Stimulated activated CD8-positive, alpha-beta memory T cell treated with anti-CD3 and anti-CD28 coated beads, Interleukin-2, amount 100 ng/mL, for 48 hours (primary cell): ENCODE results near the gene SH3RF1.

Experiments
- DNase-seq, 2 donors: peaks; one replicate each; pipeline ENCODE4 v3.0.0-alpha.2; 2020; ENCODE audit warnings: low read depth in 2 of 2

SH3RF1 gene

DNA sequence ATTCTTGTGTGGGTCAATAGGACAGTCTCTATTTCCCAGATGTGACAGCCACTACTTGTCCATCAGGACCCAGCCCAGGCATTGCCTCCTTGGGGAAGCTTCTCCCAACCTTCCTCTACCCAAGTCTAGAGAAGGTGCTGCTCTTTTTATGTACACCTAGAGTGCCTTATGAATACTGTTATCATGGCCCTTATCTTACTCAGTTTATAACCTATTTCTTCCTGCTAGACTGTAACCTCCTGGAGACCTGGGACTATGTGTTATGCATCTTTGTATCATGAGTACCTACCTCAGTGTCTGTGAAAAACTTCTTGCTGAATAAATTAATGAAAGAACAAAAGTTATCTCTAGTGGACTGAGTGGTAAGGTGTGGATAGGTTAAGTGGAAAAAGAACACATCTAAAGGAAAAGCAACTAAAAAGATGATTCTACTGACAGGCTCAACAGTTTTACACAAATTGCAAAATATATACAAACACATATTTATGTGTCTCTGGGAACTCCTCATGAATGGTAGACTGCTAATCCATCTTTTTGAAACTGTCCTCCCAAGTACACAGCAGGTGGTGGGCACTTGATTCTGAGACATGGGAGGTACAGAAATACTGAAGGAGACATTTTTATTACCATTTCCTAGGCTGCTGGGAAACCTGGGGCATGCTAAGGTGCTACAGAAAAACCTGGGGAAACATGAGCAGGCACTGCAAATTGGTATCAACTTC lies 106.6 kb downstream of the SH3RF1 start:
- no peak for DNase-seq

DNA sequence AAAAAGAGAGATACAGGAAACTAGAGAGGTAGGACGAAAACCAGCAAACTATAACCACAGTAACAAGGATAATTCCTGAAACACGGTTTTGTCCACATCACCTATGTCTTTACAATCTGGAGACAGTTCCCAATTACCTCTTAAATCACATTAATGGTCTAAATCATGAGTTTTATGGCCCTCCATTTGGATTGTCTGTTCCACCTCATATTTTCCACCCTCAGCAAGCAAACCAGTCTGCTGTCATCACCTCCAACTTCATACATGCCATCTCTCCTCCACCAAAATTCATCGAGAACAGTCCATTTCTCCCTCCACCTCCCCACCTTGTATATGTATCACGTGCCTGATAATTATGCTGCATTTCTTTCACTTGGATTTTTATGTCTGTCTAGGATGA lies 107.3 kb downstream of the SH3RF1 start:
- no peak for DNase-seq

DNA sequence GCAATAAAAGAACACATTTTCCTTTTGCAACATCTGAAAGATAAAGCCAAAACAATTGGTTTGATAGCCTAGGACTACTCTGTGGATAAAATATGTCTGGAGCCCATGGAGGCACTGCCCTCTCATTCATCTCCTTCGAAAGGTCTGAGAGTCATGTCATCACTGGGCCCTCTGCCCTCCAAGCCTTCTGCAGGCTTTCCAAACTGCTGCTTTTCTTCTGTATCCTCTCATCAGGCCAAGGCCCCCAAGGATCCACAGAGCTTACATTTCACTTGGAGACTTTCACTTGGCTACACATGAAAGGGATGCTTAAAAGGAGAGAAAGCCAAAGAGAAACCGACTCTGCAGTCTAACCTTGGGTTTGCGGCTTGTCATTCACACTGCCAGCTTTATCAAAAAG lies 109.9 kb downstream of the SH3RF1 start:
- no peak for DNase-seq

DNA sequence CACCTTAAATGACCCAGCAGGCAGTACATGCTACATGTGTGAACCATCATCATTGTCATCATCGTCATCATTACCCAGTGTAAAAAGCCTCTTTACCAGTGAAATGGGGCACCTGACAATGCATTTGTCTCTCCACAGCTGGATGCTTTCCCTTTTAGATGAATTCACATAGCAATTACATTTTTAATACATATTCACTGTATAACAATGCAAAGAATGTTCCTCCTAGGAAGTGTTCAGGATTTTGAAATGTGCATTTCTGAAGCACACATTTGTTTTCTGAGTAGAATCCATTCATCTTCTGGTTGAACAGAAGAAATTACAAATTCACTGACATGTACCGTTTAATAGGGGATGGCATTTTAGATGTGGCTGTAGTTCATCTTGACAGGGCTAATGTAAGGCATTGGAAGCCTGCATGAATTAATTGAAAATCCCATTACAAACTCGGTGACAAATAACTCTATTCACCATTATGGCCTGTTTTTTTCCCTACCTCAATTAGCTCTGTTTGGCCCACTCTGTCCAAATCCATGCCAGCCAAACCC lies 111.1 kb downstream of the SH3RF1 start:
- DNase-seq = no peak

DNA sequence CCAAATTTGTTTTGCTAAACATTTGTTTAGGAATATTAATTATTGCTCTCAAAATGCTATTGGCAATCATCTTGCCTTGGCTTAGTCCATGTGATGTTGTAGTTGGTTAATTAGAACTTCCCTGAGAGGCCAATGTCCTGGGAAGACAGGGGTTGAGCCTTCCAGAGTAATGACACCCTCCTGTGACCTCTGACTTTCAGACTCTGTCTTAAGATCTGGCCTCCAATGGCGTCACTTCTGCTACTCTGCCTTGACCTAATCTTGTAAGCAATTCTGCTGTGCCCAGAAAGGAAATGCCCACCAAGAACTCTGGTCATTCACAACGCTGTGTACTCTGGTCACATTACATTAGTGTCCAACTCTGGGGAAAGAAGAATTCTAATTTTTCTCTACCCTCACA lies 111.9 kb downstream of the SH3RF1 start:
- no peak for DNase-seq

DNA sequence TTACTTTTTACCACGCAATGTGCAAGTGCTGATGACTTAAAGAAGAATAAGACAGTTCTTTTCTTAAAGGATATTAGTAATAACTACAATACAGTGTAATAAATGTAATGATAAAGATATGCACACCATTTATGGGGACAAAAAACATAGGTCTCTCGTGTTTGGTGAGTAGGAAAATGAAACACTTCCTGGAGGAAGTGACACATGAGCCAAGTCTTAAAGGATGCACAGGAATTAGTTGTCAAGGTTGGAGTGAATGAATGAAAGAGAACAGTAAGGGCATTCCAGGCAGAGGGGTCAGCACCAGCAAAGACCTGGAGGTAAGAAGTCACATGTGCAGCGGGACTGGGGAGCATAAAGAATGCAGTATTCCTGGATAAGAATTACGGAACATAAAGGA lies 112.7 kb downstream of the SH3RF1 start:
- no peak for DNase-seq

DNA sequence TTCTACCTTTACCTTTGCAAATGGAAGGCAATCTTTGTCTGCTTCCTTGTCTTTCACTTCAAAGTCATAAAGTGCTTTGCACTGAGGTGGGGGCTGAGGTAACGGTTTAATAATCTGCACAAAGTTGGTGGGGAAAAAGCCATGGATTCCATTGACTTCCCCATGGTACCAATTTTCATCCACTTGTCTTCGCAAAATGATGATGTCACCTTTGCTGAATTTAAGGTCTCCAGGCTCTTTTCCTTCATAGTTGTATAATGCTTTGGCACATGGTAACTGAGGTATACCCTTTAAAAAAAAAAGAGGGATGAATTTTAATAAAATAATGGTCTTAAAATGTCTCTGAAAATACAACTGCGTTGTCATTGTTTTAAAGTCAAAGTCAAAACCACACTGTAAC lies 114.4 kb downstream of the SH3RF1 start:
- no peak for DNase-seq

DNA sequence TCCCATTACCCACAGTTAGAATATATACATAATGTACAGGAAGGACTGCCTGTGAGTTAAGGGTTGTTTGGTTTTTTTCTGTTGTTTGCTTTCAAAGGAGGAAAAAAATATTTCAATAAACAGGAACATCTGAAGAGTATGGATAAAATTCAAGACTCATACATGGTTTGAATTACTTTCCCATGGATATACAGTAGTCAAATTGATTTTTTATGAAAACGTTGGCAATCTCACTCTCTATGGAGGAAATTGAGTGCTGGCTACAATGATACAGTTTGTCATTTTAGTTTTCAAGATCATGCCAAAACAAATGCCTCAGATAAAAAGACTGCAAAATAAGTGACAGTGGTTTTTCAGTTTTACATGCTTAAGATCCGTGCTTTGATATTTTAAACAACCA lies 116.6 kb downstream of the SH3RF1 start:
- DNase-seq = no peak

DNA sequence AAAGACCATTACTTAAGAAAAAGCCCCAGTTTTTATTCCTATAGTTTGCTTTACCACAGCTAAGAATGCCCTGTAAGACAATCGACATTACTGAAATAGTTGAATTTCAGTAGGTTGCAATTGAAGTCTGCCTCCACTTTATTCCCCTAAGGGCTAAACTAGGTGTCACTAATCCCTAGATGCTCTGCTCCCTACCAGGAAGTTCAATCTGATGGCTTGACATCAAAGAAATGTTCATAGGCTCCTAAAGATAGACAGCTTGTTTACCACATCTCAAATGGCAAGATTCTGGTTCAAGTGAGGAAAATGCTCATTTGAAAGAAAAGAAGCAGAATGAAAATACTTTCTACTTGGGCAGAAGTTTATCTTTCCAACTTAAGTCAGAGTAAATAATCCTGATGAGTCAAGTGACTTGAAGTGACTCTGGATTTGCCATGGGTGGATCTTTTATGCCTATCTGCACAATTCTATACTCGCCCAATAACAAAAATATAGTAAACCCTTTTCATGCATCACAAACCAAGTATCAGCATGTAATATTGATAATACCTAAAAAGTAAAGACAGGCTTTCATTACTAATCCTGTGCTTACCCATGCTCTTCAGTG lies 117.2 kb downstream of the SH3RF1 start:
- DNase-seq = no peak

DNA sequence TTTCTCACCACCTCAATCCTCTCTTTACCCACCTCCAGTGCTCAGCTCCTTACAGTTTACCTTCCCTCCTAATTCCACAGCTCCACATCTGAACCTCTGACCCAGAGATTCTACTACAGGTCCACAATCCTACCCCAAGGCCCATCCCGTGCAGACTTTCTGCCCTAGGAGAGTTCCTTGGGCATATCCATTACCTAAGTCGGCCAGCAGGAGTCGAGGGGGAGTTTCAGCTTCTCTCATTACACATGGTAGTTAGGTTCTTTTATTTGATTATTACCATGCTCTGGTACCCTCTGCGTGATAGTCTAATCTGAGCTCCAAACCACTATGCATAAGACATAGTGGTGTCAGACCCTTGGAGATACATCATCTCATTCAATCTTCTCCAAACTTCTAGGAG lies 117.9 kb downstream of the SH3RF1 start:
- no peak for DNase-seq

DNA sequence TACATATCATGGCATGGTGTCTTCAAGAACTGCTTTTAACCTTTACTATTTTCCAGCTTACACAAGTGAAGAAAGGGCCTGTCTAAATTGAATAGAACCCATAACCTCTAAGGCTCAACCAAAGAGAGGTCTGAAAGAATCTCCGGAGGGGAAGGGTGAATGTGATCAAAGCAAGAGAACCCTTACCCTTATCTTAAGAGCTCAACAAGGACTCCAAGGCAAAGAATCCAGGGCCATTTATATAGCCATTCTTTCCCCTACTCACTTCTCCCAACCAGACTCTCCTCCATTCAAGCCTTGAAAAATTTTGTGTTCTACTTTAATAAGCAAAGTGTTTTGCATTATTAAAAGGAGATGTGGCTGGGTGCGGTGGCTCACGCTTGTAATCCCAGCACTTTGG lies 118.7 kb downstream of the SH3RF1 start:
- no peak for DNase-seq

DNA sequence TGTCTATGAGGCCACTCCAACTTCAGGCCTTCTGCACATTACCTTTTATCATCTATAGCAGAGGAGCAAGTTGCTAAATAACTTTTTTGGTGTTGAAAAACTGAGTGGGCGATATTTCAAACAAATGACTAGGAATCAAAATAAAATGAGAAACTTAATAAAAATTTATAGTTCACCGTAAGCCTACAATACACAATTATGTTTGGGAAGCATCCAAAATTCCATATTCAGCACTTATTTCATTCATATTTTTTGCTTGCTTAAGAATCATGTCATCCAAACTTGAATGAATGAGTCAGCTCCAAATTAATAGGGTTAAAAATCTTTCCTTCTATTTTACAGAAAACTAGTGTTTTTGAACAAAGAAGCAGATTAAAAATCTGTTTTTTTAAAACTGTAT lies 119.1 kb downstream of the SH3RF1 start:
- no peak for DNase-seq

DNA sequence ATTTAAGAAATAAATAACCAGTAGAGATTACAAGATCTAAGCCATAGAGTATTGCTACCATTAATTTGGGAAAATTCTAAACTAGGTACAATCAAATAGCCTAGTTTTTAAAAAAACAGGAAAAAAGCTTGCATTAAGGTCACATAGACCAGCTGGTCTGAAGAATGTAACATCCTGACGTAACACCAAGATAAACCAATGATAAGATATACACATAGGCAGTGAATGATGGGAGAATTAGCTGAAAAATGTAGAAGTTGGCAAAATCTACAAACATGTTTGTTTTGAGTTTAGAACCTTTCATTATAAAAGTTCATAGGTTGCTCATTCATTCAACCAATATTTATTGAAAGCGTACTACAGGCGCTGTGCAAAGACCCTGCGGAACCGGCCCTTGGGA lies 120.0 kb downstream of the SH3RF1 start:
- no peak for DNase-seq

DNA sequence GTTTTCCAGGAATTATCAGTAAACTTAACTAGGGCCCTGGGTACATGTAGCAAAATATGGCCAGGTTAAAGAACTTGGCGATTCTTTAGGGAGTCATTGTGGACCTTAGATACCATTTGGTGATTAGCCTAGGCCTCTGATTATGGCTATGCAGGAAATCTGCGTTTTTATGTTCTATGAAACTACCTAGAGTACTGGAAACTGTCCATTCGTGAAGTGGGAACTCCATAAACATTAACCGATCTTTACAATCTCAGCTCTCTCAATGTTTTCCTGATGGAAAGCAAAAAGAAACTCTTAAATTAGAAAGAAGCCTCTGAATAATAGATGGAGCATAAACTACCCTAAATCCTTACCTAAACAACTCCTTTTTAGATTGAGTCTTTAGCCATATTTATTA lies 121.9 kb downstream of the SH3RF1 start:
- DNase-seq = no peak

DNA sequence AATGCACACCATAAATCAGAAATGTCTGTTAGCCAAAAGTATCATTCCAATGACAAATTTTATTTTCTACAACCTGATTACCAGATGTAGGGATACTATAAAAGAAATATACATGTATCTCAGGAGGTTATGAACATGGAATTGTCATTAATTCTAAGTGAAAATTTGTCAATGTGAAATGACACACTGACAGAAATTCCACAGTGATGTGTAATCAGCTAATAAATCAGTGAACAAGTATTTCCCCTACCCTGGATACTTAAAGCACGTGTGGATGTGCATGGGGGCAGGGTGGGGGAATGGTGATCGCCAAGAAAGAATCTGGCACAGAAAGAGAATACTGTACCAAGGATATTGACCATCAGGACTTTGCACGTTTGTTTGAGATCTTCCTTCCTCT lies 123.6 kb downstream of the SH3RF1 start:
- no peak for DNase-seq

DNA sequence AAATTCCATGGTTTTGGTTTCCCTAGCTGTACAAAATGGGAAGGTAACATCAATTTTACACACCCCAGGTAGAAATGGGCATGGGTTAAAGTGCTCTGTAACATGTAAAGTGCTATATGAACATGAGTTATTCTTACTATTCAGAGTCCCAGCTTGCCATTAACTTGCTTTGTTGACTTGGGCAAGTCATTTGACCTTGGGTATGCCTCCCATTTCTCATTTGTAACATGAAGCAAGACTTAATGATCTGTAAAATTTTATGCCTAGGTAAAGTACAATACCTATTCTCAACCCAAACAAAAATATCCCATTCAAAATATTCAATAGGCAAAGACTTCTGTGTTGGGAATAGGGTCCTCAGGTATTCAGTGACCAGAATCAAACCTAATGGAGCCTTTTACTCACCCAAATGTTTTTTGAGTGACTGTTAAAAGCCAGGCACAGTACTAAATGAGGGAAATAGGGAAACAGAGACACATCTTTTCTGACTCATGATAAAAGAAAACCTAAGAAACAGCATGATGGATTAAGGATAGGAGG lies 126.6 kb downstream of the SH3RF1 start:
- no peak for DNase-seq

DNA sequence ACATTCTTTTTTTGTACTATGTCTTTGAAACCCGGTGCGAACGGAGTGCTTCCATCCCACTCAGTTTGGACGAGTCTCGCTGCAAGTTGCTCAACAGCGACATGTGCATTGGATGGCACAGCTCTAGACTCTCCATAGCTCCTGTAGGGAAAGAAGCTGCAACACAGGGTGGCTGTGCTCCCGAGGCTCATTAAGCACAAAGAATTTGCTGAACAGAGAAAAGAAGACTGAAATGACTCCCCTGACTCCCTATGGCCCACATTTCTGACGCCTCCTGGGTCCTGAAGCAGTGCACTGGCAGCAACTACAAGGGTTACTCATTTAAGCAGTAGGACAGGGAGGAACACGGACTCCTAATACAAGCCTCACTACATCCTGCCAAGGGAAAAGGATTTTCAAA lies 127.4 kb downstream of the SH3RF1 start:
- no peak for DNase-seq

DNA sequence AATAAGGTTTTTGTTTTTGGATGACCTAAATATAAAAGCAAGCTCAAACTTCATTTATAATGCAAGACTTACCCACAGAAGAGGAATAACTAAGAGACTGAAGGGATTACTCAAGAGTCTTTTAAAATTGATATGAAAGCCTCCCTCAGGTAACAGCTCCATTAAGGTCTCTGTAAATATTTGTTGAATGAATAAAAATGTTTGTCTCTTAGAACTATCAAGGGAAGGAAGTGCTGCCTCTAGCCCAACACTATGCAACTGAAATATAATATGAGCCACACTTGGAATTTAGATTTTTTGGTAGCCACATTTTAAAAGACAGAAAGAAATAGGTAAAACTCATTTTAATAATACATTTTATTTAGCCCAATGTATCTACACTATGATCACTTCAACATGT lies 127.8 kb downstream of the SH3RF1 start:
- DNase-seq = no peak

DNA sequence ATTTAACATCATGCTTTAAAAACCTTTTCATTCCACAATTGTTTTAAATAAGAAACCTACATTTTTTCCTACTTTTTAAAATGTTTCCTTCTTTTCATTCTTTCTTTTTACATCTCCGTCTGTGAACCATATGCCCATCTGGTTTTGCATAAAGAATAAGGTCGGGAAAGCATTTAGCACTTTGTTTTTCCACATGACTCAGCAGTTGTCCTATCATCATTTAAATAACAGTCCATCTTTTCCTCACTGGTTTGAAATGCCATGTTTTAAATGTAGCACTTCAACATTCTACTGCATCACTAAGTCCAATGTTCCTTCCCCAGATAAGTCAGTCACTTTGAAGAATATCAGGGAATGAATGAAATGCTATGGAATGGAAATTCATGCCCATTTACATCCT lies 128.4 kb downstream of the SH3RF1 start:
- DNase-seq = no peak

DNA sequence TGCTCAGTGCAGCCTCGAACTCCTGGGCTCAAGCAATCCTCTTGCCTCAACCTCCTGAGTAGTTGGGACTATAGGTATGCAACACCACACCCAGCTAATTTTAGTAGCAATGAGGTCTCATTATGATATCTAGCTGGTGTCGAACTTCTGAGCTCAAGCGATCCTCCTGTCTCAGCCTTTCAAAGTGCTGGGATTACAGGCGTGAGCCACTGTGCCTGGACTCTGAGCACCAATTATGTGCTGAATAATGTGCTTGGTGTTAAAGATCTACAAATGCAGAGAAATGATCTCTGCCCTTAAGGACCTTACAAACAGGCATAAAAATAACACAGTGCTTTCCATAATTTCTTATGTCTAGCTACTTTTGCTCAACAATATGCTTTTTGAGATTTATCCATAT lies 131.7 kb downstream of the SH3RF1 start:
- DNase-seq = no peak

DNA sequence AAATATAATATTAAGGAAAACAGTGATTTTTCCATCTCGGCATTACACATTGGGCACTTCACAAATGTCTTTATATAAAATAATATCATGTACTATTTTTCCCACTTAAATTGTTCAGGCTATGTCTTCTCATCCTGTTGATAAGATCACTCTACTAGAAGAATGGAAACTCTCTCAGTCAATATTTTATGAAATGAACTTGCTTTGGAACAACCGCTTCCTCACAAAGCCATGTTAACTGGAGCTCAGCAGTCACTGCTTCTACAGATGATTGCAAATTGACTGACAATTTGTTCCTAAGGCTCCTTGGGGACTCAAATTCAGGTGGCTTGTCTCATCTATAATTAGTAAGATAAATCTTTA lies 133.2 kb downstream of the SH3RF1 start:
- no peak for DNase-seq

DNA sequence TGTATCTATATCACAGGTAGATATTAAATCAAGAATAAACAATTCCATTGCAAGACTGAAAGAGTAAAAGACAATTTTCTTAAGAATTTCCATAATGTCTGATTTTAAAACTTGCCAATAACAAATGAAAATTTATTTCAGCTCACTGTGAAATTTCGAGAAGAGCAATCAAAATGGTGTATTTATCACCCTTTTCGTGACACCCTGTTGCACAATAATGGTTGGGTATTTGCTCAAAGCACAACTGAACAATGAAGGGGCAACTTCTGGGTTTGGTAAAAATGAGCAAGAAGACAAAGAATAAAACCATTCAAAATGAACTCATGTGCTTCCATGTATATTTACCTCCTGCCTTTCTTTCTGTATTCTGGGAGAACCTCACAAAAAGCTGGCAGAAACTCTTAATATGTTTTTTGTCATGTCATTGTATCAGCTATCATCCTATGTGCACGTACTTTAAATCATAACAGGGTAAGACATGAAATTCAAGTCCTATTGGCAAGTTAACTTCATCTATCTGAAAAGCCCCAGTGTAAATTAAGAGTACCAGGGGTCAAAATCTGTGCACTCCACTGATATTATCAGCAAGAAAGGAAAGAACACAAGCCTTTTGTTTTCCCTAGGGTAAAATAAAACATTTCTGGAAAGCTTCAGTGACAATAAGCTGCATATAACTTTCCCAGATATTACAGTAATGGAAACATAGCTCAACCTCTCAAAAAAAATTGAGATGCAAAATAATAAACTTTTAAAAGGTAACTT lies 133.8 kb downstream of the SH3RF1 start:
- no peak for DNase-seq

DNA sequence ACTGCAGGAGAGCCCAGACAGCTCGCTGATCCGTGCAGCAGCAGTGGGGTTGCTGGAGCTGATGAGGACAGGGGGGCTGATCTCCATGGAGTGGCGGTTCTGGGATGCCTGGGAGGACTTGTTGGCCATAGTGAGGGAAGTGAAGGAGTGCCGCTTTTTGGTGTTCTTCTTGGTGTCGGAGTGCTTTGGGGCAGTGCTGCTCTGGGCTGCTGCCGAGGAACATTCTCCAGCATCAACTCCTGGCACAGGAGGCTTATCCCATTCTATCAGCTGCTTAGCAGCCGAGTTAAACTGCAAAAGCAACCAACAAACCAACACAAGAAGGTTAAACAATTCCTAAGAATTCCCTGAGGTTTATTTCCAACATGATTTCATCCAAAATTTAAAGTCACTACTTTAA lies 134.4 kb downstream of the SH3RF1 start:
- DNase-seq = no peak
